Esophagus squamous epithelium (tissue), 4 donors: ENCODE measurements around the gene FAP.

Source experiments
- CTCF ChIP-seq, 6 experiments: fragments of 450-650 bp in 4 of 6; fragments of 200-600 bp in 2 of 6; sonication (generic) in 2 of 6; IDR thresholded peaks; one replicate each; pipeline ENCODE4 v1.5.1; 2016 to 2019; ENCODE audit warnings: antibody characterized with exemption in 6 of 6, mild to moderate bottlenecking in 4 of 6, moderate library complexity in 4 of 6
- POLR2A ChIP-seq, 4 donors: fragments of 450-650 bp; IDR thresholded peaks; one replicate each; pipeline ENCODE4 v1.6.1; 2017; ENCODE audit warnings: antibody characterized with exemption in 4 of 4, mild to moderate bottlenecking in 4 of 4, moderate library complexity in 3 of 4

GRCh38 chr2:162172802-162173370 is 70.4 kb downstream of the FAP start:
- no peak for TF ChIP-seq CTCF (IDR thresholded peaks at IDR 0.05)
- TF ChIP-seq POLR2A (IDR thresholded peaks at IDR 0.05) = no peak
